HG02938 (cell line): ENCODE data around the gene RASSF5.
A peak's percentile ranks its signal among the peaks of the same experiment; 100 is the strongest.
"Not testable (repeated sequence)": the region's sequence is repeated elsewhere in the genome, so short reads cannot be mapped to it uniquely, and the experiment has no call there.

Source experiments
- ATAC-seq: cut with Tn5 transposase; IDR thresholded peaks from one replicate; pipeline ENCODE4 v1.9.1; 2021; ENCODE audit warnings: mild to moderate bottlenecking, moderate library complexity; ENCODE audit not compliant: unreplicated experiment

Gene RASSF5

DNA sequence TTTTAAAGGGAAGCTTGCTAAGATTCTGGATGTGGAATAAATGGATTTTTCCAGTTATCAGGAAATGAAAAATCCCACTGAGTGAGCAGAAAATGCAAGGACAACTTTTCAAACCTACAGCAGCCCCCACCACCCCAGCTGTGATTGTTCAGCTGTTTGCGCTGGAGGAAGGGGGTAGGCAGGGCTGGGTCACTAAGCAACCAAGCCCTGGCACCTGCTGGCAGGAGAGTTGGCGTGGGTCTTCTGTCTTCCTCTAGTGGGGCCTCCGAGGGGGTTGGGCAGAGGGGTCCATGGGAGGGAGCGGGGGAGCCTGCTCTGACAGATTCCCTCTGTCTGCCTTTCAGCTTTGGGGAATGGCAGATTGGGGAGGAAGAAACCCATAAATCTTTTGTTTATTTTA lies 59.7 kb downstream of the RASSF5 start:
- ATAC-seq, result no peak

DNA sequence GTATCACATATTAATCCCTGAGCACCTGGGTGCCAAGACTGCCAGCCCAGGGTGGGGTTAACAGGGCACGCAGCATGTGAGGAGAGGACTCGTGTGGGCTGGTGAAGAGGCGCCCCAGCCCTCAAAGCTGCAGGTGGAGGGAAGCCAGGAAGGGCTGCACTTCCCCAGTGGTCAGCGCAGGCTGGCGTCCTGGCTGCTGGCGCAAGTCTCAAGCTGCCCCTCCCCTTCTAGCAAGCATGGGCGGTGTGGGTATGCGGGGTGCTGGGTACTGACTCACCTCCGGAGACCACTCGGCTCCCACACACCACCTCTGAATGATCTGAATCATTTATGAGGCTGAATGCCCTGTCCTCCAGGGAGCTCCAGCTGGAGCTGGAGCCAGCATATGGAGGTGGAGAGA lies 60.9 kb downstream of the RASSF5 start:
- no peak for ATAC-seq

DNA sequence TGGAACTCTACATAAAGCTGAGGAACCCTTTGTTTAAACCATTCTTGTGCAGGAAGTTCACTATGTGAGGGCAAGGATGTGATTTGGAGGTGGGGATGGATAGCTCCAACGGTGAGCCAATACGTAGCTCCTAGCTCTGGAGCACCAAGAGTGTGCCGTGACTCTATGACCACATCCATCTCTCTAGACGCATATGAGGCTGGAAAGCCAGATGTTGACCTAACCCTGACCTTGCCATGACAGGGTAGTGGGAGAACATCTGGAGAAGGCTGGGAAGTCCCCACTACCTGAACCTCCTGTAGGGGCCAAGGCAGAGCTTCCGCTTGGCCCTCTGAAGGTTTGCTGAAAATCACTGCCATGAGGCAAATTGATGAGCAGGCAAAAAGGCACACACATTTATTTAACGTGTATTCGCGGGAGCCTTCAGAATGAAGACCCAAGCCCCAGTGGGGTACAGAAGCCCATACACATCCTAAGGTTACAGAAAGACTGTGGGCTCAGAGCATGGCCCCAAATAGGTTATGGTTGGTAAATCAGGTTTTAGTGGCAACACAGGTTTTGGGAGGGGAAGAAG lies 61.5 kb downstream of the RASSF5 start:
- no peak for ATAC-seq

DNA sequence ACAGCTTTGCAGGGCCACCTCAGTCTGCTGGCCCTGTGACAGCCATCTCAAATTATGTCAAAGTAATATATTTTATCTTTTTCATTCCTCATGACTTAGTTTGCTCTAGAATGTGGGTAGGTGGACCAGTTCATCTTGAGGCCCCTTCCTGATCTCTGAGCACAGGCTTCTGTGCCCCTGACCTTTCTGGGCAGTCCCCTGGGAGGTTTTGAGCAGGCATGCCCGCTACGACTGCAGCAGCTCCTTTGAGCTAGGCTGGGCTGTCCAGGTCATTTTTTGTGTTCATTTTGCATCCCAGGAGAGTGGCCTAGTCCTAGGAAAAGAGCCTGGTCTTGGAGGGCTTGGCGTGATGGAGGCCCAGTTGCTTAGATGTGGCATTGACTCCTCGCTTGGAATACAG lies 62.2 kb downstream of the RASSF5 start:
- no peak for ATAC-seq

DNA sequence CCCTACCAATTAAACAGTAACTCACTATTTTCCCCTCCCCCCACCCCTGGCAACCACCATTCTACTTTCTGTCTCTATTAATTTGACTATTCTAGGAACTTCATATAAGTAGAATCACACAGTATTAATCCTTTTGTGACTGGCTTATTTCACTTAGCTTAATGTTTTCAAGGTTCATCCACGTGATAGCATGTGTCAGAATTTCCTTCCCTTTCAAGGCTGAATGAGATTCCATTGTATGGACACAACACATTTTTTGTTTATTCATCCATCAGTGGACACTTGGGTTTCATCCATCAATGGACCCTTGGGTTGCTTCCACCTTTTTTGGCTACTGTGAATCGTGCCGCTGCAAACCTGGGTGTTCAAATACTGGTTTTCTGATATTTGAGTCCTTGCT lies 63.2 kb downstream of the RASSF5 start:
- no peak for ATAC-seq

DNA sequence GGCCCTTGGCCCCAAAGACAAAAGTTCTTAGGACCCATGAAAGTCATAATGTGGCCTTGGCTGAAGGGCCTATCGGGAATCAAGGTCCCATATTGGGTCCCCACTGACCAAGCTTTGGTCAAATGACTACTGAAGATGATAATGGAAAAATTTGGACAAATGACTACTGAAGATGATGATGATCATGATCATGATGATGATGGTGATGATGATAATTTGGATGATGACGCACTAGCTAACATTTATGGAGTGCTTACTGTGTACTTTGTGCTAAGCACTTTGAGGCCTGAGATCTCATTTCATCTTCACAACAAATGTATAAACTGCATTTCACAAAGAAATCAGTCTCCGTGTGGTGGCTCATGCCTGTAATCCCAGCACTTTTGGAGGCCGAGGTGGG lies 65.5 kb downstream of the RASSF5 start:
- ATAC-seq, result no peak

DNA sequence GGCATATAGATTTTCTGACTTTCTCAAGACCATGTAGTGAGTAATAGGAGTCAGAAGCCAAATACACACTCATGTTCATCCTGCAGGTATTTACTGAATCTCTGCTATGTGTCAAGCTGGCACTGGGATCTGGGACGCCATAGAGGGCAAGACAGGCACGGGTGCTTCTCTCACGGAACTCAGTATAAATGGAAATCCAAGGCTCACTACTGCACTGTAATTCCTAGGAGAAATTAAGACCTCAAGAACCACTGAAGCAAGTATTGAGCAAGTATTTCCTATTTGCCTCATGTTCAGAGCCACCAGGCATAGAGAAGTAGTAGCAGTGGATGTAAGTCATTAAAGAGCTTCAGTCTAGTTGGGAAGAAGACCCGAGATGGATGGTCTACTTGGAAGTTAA lies 66.0 kb downstream of the RASSF5 start:
- no peak for ATAC-seq

DNA sequence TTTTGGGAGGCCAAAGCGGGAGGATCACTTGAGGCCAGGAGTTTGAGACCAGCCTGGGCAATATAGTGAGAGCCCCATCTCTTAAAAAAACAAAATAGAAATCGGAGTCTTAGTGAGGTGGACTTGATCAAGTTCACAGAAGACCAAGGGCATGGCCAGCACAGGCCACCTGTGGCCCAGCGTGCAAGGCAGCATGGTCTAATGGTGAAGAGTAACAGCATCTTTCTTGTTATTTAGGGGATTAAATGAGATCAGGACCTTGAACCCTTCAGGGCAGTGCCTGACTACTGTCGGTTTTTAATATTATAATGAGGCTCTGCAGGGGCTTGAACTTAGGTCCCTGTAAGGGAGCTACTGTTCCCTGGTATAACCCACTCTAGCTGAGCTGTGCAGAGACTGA lies 66.4 kb downstream of the RASSF5 start:
- no peak for ATAC-seq

DNA sequence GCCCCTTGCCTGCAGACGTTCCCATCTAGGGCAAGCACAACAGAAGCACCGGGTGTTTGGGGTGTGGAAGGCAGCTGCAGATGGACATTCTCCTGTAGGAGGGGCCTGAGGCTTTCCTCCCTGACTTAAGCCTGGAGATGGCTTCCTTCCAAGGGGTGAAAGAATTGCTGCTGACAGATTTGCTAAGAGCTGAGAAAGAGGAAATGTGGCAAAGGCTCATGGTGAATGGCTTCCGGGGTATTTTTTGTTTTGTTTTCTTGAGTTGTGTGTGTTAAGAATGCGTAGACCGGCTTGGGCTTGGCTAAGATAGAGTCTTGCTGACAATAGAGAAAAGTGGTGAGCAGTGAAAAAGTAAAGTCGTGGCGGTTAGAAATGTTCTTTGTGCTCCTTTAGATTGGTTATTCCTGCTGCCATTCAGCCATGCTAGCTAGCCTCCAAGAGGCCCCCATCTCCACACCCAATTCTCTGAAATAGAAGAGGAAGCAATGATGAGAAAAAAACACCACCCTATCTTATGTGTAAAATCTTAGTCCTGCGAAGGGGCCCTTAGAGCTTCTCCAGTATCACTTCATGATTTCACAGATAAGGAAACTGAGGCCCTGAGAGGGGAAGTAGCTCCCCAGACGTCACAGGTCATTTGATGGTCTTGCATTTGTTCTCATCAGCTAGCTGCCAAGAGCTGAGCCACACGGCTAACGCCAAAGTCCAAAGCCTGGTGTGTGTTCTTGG lies 68.0 kb downstream of the RASSF5 start:
- no peak for ATAC-seq

DNA sequence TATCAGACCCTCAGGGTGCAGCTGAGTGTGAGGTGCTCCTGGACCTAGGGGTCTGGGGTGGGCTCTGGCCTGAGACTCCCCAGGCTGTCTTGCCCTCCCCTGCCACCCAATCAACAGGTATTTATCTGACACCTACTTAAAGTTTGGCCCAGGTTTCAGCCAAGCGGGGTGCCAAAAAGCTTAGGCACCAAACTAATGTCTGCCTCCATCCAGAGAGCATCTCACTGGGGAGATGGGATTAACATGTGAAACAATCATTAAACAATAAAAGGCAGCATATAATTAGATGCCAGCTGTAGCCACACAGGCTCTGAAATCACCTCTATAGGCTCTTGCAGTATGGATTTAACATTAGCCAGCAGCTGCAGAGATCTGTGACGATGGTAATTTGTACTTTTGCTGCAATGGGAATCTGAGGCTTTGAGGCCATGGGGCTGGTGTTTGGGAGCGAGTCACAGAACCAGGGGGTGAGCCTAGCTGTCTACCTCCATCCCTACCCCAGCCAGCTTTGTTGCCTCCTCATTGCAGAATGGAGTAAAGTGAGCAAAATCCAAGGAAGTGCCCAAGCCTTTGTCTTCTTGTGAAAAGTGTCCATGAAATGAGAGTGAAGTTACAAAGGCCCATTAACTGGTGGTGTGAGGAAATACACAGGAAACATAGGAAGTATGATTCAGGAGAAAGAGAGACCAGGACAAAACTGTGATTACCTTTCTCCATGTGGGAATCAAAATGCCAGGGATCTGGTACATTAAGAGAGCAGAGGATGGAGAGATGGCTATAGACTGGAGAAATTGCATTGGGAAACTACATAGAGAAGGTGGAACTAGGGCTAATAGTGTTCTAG lies 68.8 kb downstream of the RASSF5 start:
- no peak for ATAC-seq

DNA sequence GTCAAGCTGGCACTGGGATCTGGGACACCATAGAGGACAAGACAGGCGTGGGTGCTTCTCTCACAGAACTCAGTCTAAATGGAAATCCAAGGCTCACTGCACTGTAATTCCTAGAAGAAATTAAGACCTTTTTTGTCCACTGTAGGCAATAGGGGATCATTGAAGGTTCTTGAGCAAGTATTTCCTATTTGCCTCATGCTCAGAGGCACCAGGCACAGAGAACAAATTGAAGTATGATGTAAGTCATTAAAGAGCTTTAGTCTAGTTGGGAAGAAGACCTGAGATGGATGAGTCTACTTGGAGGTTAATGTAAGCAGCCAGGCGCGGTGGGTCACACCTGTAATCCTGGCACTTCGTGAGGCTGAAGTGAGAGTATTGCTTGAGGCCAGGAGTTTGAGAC lies 70.3 kb downstream of the RASSF5 start:
- ATAC-seq, result no peak

DNA sequence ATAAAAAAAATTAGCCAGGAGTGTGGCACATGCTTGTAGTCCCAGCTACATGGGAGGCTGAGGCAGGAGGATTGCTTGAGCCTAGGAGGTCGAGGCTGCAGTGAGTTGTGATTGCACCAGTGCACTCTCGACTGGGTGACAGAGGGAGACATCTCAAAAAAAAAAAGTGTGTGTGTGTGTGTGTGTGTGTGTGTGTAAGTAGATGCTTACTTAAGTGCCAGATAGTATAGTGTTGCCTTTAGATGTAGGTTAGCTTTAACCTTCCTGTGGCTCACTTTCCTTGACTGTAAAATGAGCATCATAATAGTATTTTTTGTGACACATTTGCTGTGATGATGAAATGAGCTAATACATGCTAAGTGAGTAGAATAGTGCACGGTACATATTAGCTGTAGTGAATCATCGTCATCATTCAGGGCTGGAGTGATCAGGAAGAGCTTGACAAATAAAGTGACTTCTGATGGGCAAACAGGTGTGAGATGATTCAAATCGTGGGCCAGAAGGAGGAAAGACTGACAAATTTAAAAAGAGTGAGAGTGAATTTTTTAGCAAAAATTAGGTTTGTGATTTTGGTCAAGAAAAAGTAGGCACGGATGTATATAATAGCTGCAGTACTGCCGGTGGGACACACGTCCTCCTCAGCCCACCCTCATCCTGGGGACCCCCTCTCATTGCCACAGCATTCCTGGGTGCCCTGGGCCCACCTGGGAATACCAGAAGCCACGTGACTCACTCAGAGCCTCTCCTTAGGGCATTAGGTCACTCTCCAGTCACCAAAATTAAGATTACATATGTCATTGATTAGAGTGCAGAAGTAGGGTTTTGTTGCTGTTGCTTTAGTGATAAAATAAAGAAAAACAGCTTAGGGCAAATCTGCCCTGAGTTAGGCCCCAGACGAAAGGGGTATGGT lies 71.0 kb downstream of the RASSF5 start:
- ATAC-seq, result no peak

DNA sequence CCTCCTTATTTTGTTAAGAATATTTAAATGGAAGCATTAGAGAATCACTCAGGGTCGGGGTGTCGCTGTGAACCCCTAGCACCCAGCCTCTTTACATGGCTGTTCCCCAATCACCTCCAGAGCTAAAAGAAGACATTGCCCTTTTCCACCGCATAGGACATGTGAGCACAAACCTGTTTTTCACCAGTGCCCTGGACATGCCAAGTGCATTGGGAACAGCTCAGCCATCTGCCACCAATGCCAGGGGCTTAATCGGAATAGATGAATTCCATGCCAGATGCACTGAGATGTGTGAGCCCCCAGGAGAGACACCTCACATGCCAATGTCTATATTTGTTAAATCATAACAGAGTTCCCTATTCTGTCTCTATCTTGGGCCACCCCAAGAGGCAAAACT lies 71.6 kb downstream of the RASSF5 start:
- ATAC-seq, result no peak

DNA sequence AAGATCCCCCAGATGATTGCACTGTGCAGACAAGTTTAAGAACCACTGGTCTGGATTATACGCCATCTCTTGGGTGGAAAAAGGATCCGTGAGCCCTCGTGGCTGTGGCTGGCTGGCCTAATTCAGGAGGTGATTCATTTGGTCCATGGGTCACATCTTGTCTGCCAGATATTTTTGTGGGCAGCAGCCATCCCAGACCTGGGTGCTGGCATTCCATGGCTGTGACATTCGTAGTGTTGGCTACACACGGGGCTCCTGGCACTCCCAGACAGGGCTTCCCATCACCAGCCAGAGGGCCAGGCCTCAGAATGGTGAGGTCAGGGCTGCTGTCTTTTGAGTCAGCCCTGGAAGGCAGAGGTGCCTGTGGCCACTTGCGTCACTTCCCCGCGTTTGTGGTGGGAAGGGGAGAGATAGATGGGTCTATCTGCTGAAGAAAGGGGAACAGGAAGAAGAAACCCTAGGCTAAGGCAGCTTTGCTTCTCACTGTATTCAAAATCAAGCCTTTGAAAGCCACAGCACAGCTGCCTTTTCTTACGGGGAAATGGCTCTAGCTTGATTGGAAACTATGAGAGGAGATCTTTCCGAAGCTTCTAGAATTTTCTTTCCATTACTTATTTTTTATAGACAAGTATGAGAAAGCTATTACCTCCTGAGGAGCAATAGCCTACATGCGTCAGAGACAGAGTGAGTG lies 72.6 kb downstream of the RASSF5 start:
- ATAC-seq, result peak; percentile 79

DNA sequence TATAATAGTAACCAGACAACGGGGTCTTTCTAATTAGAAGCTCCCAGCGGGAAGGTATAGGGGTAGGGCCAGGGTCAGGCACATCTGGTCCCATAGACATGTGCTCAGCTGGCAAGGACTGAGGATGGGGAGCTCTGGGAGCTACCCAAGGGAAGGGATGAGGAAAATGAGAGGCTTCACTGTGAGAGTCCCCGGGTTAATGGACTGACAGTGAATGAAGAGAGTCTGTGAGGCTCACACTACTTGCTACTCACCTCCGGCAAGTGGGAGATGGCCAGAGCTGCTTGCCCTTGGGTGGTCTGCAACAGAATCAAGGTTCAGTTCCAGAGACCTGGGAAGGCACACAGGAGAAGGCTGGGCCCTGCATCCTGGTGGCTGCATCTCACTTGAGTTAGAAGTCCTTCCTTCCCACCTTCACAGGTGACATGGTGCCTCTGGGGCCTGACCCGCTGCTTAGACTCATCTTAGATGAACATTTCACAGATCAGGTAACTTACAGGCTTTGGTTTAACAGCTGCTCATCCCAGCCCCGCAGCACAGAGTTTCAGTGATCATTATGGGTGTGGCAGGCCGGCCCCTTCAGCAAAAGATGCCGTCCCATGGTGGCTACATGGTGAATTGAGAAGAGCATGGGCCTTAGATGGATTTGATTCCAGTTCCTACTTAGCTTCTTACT lies 73.2 kb downstream of the RASSF5 start:
- no peak for ATAC-seq

DNA sequence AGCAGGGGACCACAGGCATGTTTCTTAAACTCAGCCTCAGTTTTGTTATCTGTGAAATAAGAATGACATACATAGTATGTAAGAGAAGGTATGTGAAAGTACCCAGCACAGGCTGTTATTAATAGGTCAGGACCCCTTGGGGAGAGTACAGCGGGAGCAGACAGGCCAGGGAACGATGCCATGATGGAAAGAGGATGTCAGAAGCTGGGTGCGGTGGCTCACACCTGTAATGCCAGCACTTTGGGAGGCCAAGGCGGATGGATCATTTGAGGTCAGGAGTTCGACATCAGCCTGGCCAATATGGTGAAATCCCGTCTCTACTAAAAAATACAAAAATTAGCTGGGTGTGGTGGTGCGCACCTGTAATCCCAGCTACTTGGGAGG lies 73.8 kb downstream of the RASSF5 start:
- ATAC-seq, result not testable (repeated sequence)

DNA sequence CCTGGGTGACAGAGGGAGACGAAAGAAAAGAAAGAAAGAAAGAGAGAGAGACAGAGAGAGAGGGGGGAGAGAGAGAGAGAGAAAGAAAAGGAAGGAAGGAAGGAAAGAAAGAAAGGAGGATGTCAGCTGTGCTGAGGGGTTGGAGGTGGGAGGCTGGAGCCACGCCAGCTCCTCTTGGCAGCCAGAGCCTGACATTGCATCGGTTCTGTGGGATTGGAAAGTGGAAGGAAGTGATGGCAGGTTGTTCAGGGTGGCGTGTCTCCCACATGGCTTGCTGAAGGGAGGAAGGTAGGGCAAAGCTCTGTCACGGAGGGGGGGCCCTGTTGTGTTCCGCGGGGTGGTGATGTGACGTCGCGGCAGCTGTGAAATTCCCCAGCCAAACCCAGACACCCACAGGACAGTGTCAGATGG lies 74.2 kb downstream of the RASSF5 start:
- no peak for ATAC-seq

DNA sequence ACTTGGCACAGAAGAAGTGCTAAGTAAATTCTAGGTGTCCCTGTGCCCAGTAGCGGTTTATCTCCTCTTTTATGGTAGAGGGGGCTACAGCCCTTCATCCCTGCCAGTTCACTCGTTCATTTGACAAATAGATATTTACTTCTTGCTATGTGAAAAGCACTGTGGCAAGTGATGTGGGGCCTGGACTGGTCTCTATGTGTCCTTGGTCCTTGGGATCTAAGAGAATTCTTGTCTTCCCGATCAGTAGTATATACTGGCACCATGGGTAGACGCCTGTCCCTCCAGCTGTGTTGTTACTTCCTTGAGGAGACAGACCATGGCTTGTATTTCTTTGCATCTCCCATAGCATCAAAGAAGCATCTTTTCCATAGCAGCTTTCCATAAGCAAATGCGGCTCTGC lies 75.2 kb downstream of the RASSF5 start:
- ATAC-seq, result no peak

DNA sequence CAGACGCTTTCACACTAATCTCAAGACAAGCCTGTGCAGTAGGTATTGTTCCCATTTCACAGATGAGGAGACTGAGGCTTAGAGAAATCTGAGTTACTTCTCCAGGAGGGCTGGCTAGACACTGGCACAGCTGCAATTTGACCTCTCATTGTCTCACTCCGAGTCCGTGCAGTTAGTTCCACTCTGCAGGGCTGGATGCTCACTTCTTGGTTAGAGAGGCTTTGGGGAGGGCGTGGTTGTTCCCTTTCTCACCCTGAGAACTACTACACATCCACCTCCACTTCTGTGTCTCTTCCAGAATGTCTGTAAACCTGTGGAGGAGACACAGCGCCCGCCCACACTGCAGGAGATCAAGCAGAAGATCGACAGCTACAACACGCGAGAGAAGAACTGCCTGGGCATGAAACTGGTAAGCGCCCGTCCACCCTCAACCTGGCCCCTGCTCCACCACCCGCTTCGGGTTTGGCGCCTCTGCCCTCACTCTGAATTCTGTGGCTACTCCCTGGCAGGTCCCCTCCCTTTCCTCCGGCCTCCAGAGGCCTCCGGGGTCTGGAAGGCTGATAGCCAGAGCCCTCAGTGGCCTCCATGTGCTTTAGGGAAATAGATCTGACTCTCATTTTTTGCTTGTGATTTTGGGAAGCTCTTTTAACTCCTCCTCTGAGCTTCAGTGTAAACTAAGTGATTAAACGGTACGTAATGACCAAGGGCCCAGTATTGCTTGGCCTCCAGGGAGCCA lies 75.8 kb downstream of the RASSF5 start:
- no peak for ATAC-seq
